HG02759 (cell line): ENCODE data around the gene SCN4B.
"Not testable (repeated sequence)": the region's sequence is repeated elsewhere in the genome, so short reads cannot be mapped to it uniquely, and the experiment has no call there.

Experiments
- ATAC-seq: cut with Tn5 transposase; IDR thresholded peaks from one replicate; pipeline ENCODE4 v1.9.1; 2021; ENCODE audit warnings: mild to moderate bottlenecking, moderate library complexity; ENCODE audit not compliant: unreplicated experiment

SCN4B gene, protein sequence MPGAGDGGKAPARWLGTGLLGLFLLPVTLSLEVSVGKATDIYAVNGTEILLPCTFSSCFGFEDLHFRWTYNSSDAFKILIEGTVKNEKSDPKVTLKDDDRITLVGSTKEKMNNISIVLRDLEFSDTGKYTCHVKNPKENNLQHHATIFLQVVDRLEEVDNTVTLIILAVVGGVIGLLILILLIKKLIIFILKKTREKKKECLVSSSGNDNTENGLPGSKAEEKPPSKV

DNA sequence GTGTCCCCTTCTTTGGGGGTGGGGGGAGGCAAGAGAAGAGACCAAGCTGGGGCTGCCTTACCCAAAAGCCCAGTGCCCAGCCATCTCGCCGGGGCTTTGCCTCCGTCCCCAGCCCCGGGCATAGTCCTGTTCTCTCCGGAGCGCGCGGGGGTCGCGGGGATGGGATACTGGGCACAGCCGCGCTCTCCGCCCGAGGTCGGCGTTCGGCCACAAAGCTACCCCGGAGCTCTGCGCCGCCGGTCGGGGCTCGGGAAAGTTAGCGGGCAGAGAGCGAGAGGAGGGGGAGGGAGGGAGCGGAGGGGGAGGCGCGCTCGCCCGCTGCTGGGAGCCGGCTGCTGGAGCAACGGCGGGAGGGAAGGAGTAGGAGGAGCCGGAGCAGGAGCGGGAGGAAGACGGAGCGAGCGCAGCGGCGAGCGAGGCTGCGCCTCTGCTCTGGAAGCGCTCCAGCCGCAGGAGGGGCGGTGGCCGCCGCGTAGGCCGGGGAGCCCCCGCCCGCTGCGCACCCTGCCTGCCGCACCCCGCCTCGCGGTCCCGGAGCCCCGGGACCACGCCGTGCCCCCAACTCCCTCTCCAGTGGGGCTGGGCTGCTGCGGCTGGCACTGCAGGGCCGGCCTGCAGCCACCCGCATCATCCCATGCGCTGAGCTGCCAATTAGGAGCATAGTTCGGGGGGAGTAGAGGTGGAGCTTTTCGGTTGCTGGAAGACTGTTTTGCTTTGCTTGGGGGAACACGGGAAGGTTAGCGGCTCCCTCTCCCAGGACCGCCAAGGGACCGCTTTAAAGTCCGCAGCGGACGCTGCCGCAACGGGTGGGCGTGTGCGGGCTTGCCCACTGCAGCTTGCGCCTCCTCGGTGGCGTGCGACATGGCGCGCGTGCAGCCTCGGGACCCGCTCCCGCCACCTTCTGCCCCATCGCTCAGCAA lies at the start of gene SCN4B:
Gene SCN4B, minus strand, starts transcription at position 272 of the 920 bp plus-strand sequence. Its CDS starts 150 bp downstream, at position 122.
- ATAC-seq: no peak

GRCh38 chr11:118201966-118202365 lies 49.3 kb upstream of the SCN4B start:
- no peak for ATAC-seq

DNA sequence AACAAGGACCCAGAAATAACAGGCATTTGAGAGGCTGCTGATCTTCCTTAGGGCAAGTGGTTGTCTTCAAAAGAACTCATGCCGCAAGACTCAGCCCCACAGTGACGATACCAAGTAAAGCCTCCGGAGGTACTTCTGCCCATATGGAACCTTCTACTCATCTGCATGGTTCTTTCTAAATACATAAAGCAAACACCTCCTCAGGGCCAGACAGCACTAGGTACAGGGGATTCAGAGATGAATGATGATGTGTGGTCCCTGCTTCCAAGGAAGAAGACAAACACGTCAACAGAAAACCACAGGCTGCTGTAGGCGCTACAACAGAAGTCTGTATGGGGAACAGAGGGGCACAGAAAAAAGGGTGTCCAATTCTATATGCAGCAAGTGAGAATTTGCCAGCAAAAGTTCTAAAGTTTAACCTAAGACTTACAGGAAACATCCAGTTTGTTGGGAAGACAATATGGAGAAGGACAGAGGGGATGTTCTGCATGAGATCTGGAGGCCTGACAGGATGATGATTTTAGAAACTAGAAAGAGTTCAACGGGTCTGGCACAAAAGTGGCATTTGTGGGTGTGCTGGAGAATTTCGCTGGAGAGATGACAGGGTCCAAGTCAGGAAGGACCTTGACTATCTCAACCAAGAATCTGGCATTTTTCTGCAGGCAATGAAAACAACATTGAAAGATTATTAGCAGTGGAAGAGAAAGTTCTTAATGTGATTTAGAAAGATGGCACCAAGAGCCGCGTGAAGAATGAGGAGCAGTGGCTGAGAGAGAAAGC lies 48.5 kb upstream of the SCN4B start:
- no peak for ATAC-seq

DNA sequence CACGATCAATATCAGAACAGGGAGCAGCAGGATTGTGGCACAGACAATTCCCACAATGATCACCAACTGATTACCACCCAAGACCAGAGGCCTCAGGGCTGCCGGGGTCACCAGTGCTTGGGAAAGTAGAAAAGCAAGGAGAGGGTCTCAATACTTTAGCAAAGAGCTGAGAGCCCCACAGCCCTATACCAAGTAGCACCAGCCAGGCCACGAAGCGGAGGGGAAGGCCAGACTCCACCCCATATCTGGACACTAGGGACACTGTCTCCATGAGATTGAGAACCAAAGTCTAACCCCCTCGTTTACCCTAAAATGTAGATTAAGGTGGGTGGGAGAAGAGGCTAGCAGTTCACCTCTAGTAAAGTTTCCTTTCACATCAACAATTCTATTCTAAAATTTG lies 47.9 kb upstream of the SCN4B start:
- ATAC-seq: no peak

- no peak for ATAC-seq
Observed at GRCh38 chr11:118199135-118199534, 46.5 kb upstream of the SCN4B start.

DNA sequence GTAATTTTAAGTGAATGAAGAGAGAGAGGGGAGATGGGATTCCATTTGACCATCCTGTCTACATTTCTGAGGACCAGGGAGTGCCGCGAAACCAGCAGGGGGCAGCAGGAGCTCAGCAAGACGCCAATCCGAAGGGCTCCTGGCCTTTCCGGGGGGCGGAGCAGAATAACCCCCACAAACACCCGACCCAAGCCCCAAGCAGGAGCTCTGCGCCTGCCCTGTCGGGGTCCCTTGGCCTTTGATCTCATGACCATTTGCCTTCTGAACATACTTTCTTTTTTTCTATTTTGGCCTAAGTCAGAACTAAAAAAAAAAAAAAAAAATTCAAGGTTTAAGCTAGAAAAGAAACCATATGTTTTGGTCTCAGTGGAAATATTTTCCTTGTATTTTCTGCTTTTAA lies 45.7 kb upstream of the SCN4B start:
- no peak for ATAC-seq

DNA sequence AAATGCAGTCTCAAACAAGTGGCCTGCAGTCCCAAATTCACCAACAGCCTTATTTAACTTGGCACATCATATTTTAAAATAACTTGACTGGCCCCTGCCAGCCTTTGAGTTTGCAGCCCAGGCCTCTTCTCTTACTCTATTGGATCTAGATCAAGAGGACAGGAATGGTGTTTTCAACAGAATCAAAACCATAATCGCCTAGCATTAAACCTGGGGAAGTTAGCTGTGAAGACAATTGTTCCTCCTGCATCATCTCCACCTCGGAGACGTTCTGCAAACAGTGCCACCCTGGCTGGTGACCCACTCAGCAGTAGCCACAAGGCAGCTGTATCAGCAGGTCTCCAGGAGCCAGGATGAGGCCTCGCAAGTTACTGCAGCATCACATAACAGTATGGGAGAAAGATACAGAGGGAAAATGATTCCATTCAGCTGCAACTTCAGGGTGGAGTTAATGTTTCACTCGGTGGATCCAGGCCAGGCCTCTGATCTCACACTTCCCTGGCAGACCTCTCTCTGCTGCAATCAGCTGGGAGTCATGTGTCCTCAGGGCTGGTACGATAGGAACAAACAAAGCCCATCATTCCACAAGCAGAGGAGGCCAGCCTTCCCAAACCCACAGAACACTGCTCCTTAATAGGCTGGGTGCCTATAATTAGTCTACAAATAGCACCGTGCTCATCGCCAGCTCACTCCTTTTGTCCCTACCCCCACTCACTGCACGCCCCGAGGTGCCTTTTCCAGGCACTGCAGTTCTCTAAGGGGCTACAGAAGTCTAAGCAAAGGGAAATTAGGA lies 42.4 kb upstream of the SCN4B start:
- ATAC-seq: no peak

DNA sequence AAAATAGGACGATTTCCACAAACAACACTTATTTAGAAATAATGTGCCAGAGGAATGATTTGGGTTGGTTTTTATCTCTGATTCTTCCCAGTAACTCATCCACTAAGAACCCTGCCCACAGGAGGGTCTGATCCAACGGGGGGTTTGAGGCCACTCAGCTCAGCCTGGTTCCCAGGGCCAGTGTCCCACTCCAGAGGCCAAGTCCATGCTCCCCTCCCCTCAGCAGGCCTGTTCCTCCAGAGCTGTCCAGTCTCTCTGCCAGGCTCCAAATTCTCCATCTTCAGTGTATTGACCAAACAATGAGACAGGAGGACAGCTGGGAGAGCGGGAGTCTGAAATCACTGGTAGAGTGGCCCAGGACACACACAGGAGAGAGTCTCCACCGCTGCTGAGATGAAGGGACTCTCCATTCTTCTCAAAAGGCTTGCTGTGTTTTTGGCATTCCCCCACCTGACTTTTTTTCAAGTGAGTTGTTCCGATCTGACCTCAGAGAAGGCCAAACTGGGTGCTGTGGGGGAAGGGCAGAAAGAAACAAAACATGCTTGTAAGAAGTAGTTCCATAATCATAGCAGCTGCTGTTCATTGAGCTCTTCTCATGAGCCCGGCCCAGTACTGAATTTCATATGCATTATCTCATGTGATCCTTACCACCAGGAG lies 41.4 kb upstream of the SCN4B start:
- ATAC-seq: no peak

DNA sequence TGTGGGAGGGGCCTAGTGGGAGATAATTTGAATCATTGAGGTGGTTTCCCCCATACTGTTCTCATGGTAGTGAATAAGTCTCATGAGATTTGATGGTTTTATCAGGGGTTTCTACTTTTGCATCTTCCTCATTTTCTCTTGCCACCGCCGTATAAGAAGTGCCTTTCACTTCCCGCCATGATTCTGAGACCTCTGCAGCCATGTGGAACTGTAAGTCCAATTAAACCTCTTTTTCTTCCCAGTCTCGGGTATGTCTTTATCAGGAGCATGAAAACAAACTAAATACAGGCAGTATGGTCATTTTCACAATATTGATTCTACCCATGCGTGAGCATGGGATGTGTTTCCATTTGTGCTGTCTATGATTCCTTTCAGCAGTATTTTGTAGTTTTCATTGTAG lies 40.2 kb upstream of the SCN4B start:
- ATAC-seq: not testable (repeated sequence)

DNA sequence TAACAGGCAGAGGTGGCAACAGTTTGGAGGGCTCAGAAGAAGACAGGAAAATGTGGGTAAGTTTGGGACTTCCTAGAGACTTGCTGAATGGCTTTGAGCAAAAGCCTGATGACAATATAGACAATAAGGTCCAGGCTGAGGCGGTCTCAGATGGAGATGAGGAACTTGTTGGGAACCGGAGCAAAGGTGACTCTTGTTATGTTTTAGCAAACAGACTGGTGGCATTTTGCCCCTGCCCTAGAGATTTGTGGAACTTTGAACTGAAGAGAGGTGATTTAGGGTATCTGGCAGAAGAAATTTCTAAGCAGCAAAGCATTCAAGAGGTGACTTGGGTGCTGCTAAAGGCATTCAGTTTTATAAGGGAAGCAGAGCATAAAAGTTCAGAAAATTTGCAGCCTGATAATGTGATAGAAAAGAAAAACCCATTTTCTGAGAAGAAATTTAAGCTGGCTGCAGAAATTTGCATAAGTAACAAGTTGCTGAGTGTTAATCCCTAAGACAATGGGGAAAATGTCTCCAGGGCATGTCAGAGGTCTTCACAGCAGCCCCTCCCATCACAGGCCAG lies 38.4 kb upstream of the SCN4B start:
- ATAC-seq: not testable (repeated sequence)

GRCh38 chr11:118186346-118187107 lies 33.9 kb upstream of the SCN4B start:
- ATAC-seq: no peak

- no peak for ATAC-seq
Observed at GRCh38 chr11:118184784-118185579, 32.4 kb upstream of the SCN4B start.

GRCh38 chr11:118183691-118184090 lies 31.1 kb upstream of the SCN4B start:
- ATAC-seq: not testable (repeated sequence)

GRCh38 chr11:118180300-118180703 lies 27.7 kb upstream of the SCN4B start:
- no peak for ATAC-seq

- ATAC-seq: no peak
Observed at GRCh38 chr11:118176778-118177134, 24.1 kb upstream of the SCN4B start.

DNA sequence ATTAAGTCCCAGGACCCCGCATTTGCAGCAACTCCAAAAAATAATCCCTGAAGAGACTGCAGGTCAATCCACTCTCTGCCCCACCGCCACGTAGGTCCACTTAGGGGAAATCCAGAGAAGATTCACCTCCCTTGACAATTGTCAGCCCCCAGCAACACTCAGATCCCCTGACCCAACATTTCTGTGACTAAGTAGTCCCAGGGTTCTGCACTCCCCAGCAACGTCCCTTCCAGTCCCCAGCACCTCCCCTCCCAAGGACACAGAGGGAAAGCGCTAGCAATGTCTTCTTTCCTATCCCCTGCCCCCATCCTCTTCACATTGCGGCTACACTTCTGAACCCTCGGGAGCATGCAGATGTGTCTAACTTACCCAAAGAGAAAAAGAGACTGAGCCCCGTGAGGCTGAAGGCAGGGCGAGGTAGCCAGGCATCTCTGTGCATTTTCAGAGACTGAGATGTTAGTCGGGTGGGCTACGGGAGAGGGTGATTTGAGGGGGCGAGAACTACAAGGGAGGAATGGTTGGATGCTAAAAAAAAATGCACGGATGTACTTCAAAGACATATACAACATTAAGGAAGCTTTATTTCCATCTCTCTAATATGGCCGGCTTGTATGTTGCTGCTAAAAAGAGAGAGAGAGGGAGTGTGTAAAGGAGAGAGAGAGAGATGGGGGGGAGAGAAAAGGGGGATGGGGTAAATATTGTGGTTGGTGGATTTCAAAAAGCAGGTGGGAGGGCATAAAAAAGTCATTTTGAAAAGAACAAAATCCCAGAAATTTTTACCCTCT lies 23.6 kb upstream of the SCN4B start, which contains the start of gene SCN2B:
Gene SCN2B, minus strand, starts transcription at position 647 of the 785 bp plus-strand sequence. Its CDS starts 208 bp downstream, at position 439.
- ATAC-seq: no peak
